Endometrial microvascular endothelial cells (primary cell): ENCODE data around the gene LZTFL1. TPM values are rescaled to one million over a fixed set of nuclear protein-coding genes. Genes with fewer than 3 reads are reported as not detected.

Source experiments
- in situ Hi-C: cut with HindIII; loops from 2 replicates; pipeline ENCODE4 v1.10.0; 2017; ENCODE audit warnings: low sequenced_read_pairs, low pct_unique_long_range_greater_than_20kb; ENCODE audit errors: inconsistent ontology term
- total RNA-seq: library from RNA; depleted of rRNA; stranded (reverse); fragments of >200 nt; gene quantifications from one replicate; pipeline ENCODE4 v1.2.3, GENCODE V29; 2015; ENCODE audit errors: inconsistent ontology term

The LZTFL1 gene
- total RNA-seq, 1 donor from 2014 or later: 4.5 TPM

DNA sequence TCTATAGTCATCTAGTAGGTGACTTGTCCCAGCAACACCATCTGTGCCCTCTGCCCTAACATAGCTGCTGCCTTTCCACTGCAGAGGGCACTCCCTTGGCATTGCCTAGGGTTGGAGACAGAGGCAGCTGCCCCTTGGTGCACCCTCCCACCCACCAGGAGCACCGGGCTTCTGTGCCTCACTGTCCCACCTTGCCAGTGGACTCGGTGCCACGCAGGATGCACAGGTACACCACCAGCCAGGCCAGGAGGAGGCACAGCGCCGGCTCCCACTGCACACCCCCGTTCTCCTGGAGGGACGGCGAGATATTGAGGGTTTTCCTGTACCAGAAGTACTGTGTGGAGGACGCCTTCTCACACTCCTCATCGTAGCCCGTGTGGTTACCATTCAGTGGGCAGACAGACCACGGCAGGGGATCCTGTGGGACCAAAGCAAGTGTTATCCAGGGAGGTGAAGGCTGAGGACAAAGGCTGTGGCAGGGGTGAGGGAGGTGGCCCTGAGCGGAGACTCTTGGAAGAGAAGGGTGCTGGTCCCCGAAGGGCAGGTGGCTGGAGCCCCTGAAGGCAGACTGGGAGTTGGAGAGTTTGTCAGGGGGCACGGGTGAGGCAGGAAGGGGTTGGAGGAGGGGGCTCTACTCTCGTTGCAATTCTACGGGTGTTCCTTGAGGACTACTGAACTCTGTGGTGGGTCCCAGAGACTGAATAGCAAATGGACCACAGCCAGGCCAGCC is 66.2 kb downstream of the LZTFL1 start:
- in situ Hi-C loops: no loop called here

- in situ Hi-C loops: no loop called here
Observed at GRCh38 chr3:45774581-45775521, 67.1 kb downstream of the LZTFL1 start.

DNA sequence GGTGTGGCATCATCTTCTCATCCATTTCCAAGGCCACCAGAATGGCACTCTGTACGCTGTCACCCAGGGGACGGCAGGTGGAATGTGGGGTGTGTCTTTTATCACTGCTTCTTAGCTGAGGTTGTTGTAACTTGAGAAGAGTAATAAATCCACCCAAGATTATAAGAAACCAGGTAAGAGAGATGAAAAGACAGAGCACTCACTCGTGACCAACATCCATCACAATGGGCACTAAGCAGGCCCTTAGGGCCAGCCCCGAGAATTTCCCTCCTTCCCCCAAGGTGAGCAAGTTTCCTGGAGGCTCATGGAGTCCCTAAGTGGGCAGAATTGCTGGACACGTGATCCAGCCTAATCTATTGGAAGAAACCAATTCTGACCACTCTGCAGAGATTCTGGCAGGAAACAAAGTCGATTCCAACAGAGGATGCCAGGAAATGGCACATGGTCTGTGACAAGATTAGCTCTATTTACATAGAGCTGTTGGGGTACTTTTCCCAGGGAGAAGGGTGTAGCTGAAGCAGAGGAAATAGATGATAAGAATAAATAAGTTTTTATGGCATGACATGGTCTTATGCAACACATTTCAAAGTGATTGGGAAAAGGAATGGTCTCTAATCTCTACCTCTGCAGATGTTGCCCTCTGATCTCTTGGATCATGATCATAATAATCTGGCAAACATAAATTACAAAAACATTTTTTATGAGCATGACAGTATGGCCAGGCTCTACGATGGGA is 68.0 kb downstream of the LZTFL1 start:
- in situ Hi-C loops: no loop called here

Other genes with a start within 250 kb of the LZTFL1 start
- gene LIMD1, start 247.4 kb downstream of the LZTFL1 start, total RNA-seq: 18.5 TPM
- gene SACM1L, start 152.7 kb downstream of the LZTFL1 start, total RNA-seq: 39.1 TPM
- not detected for gene SLC6A20, start 45.6 kb downstream of the LZTFL1 start, total RNA-seq
- not detected for gene CCR9, start 44.4 kb upstream of the LZTFL1 start, total RNA-seq
- gene CXCR6, start 101.3 kb upstream of the LZTFL1 start, total RNA-seq: not detected
- 13.4 TPM for gene FYCO1, start 153.7 kb upstream of the LZTFL1 start, total RNA-seq
- gene XCR1, start 185.4 kb upstream of the LZTFL1 start, total RNA-seq: not detected